H1 (cell line): ENCODE measurements around the gene NALF2. TPM values are rescaled to one million over a fixed set of nuclear protein-coding genes. Genes with fewer than 3 reads are reported as not detected.

ENCODE experiments used
- CTCF ChIA-PET: fragments of 300-600 bp; sonication (Branson Sonifier 250); formaldehyde crosslinking; loops from one replicate; lab custom pipeline; 2021; ENCODE audit not compliant: partially characterized antibody; lab: Charles Lee
- POLR2A ChIA-PET: fragments of 300-600 bp; sonication (Branson Sonifier 250); formaldehyde crosslinking; loops from one replicate; lab custom pipeline; 2021; ENCODE audit warnings: inconsistent platforms; ENCODE audit not compliant: partially characterized antibody; lab: Charles Lee
- DNase-seq, 2 experiments: peaks; one replicate each; pipeline versions ENCODE4 v3.0.0 to v3.0.0-alpha.2; 2010 to 2022; ENCODE audit warnings: low spot score in 2 of 2, low read depth in 1 of 2, mixed read lengths in 1 of 2
- FAIRE-seq: peaks from 2 replicates; lab custom pipeline; 2011; peaks lifted over from hg19 to GRCh38; lab: Jason Lieb, UNC
- H2AFZ ChIP-seq: 2 replicates; pipeline ENCODE4 v1.8.1; 2012; ENCODE audit warnings: low read length, inconsistent platforms
- H2AK5ac ChIP-seq: 2 replicates; pipeline ENCODE4 v1.6.1; 2013; ENCODE audit warnings: low read depth, low read length
- H2BK120ac ChIP-seq: replicated peaks from 2 replicates; pipeline ENCODE3; 2013; ENCODE audit warnings: low read depth, low read length, inconsistent platforms
- H2BK12ac ChIP-seq: 2 replicates; pipeline ENCODE4 v1.6.1; 2013; ENCODE audit warnings: low read depth, low read length
- H2BK15ac ChIP-seq: 2 replicates; pipeline ENCODE4 v1.6.1; 2013; ENCODE audit warnings: low read length
- H2BK20ac ChIP-seq: 2 replicates; pipeline ENCODE4 v1.6.1; 2013; ENCODE audit warnings: low read length
- H2BK5ac ChIP-seq: 2 replicates; pipeline ENCODE4 v1.6.1; 2013; ENCODE audit warnings: low read depth, low read length
- H3K14ac ChIP-seq: 2 replicates; pipeline ENCODE4 v1.6.1; 2013; ENCODE audit warnings: inconsistent platforms; ENCODE audit not compliant: insufficient read length
- H3K18ac ChIP-seq: 2 replicates; pipeline ENCODE4 v1.6.1; 2013; ENCODE audit warnings: low read length; ENCODE audit errors: extremely low read depth
- H3K23ac ChIP-seq: 2 replicates; pipeline ENCODE4 v1.6.1; 2013; ENCODE audit warnings: inconsistent platforms; ENCODE audit not compliant: insufficient read length
- H3K23me2 ChIP-seq: 2 replicates; pipeline ENCODE4 v1.6.1; 2013; ENCODE audit warnings: low read depth, low read length
- H3K27ac ChIP-seq: 2 replicates; pipeline ENCODE4 v1.6.1; 2011; ENCODE audit warnings: low read depth, low read length, inconsistent platforms
- H3K27me3 ChIP-seq, 4 experiments: replicated peaks in 1 of 4; 1 replicate in 1 of 4; 2 replicates in 3 of 4; pipeline versions ENCODE4 v1.6.1 to v1.8.1; 2011 to 2013; ENCODE audit warnings: low read length in 3 of 4, mild to moderate bottlenecking in 3 of 4, inconsistent platforms in 2 of 4, mixed read lengths in 2 of 4, moderate library complexity in 1 of 4; ENCODE audit not compliant: control insufficient read depth in 3 of 4, insufficient read depth in 3 of 4; ENCODE audit errors: extremely low read depth in 1 of 4
- H3K36me3 ChIP-seq, 4 experiments: 2 replicates each; pipeline versions ENCODE4 v1.6.1 to v1.8.1; 2011 to 2013; ENCODE audit warnings: mild to moderate bottlenecking in 4 of 4, low read length in 3 of 4, moderate library complexity in 2 of 4, control low read depth in 1 of 4, inconsistent platforms in 1 of 4; ENCODE audit not compliant: insufficient read depth in 4 of 4, control insufficient read depth in 2 of 4
- H3K4ac ChIP-seq: replicated peaks from 2 replicates; pipeline ENCODE3; 2013; ENCODE audit warnings: low read length, low read depth, mixed read lengths, inconsistent platforms; ENCODE audit not compliant: insufficient read length
- H3K4me1 ChIP-seq, 4 experiments: replicated peaks in 1 of 4; 1 replicate in 1 of 4; 2 replicates in 3 of 4; pipeline versions ENCODE4 v1.6.1 to v1.8.1; 2011 to 2013; ENCODE audit warnings: low read length in 3 of 4, inconsistent platforms in 2 of 4, mixed read lengths in 1 of 4; ENCODE audit not compliant: insufficient read depth in 4 of 4, control insufficient read depth in 3 of 4
- H3K4me2 ChIP-seq, 2 experiments: 2 replicates each; pipeline versions ENCODE4 v1.6.1 to v1.8.1; 2011 to 2013; ENCODE audit warnings: low read depth in 2 of 2, low read length in 2 of 2, control low read depth in 1 of 2, inconsistent platforms in 1 of 2, mild to moderate bottlenecking in 1 of 2; ENCODE audit not compliant: insufficient read depth in 1 of 2
- H3K4me3 ChIP-seq, 4 experiments: fragments of 200-600, 300-600 bp in 1 of 4; sonication (generic), shearing (Covaris generic), sonication (Bioruptor Twin) in 1 of 4; 2 replicates each; pipeline versions ENCODE4 v1.5.1 to v1.8.1; 2011 to 2016; ENCODE audit warnings: low read length in 4 of 4, low read depth in 3 of 4, control low read depth in 2 of 4, inconsistent platforms in 2 of 4, mild to moderate bottlenecking in 2 of 4, mixed read lengths in 1 of 4, moderate library complexity in 1 of 4; ENCODE audit not compliant: insufficient read depth in 2 of 4; ENCODE audit errors: extremely low read depth in 1 of 4
- H3K56ac ChIP-seq: replicated peaks from 2 replicates; pipeline ENCODE3; 2013; ENCODE audit warnings: low read depth, mild to moderate bottlenecking, mixed read lengths, low read length, inconsistent platforms; ENCODE audit not compliant: insufficient read length
- H3K79me1 ChIP-seq: 2 replicates; pipeline ENCODE4 v1.6.1; 2013; ENCODE audit warnings: low read depth, low read length, control low read depth
- H3K79me2 ChIP-seq, 2 experiments: 2 replicates each; pipeline versions ENCODE4 v1.6.1 to v1.8.1; 2012 to 2013; ENCODE audit warnings: low read length in 2 of 2, mild to moderate bottlenecking in 2 of 2, inconsistent platforms in 1 of 2; ENCODE audit not compliant: insufficient read depth in 2 of 2, control insufficient read depth in 1 of 2
- H3K9ac ChIP-seq, 4 experiments: replicated peaks in 1 of 4; 1 replicate in 1 of 4; 2 replicates in 3 of 4; pipeline versions ENCODE4 v1.6.1 to v1.8.1; 2011 to 2013; ENCODE audit warnings: low read depth in 3 of 4, low read length in 3 of 4, control low read depth in 2 of 4, mild to moderate bottlenecking in 2 of 4, moderate library complexity in 2 of 4, inconsistent platforms in 1 of 4; ENCODE audit errors: extremely low read depth in 1 of 4
- H3K9me3 ChIP-seq, 2 experiments: 2 replicates each; pipeline versions ENCODE4 v1.6.1 to v1.8.1; 2012 to 2013; ENCODE audit warnings: mild to moderate bottlenecking in 2 of 2, moderate library complexity in 2 of 2, control low read depth in 1 of 2, inconsistent platforms in 1 of 2, low read depth in 1 of 2, low read length in 1 of 2, mixed read lengths in 1 of 2; ENCODE audit not compliant: insufficient read depth in 2 of 2
- H4K20me1 ChIP-seq, 2 experiments: replicated peaks in 1 of 2; 2 replicates each; pipeline versions ENCODE3 to v1.8.1; 2011 to 2013; ENCODE audit warnings: inconsistent platforms in 2 of 2, low read length in 2 of 2, mild to moderate bottlenecking in 1 of 2; ENCODE audit not compliant: insufficient read depth in 2 of 2, control insufficient read depth in 1 of 2
- H4K5ac ChIP-seq: 2 replicates; pipeline ENCODE4 v1.6.1; 2013; ENCODE audit warnings: low read length, low read depth, mixed read lengths, inconsistent platforms; ENCODE audit not compliant: insufficient read length
- H4K8ac ChIP-seq: 2 replicates; pipeline ENCODE4 v1.8.0; 2013; ENCODE audit warnings: mild to moderate bottlenecking, moderate library complexity, low read length, inconsistent platforms; ENCODE audit not compliant: insufficient read depth; ENCODE audit errors: extremely low read depth
- H4K91ac ChIP-seq: replicated peaks from 2 replicates; pipeline ENCODE3; 2013; ENCODE audit warnings: low read length, mixed read lengths, inconsistent platforms; ENCODE audit not compliant: insufficient read length
- USF2 ChIP-seq: IDR thresholded peaks from 2 replicates; pipeline ENCODE4 v1.6.1; 2011; ENCODE audit warnings: low read length, improper control_type of control experiment
- WGBS, 2 experiments: shearing (Covaris generic) in 1 of 2; methylation state at CpG; one replicate each; pipeline versions ENCODE4 v1.1.6 to v1.1.7; 2013 to 2015; ENCODE audit warnings: low lambda C conversion rate in 2 of 2, mixed read lengths in 2 of 2, inconsistent platforms in 1 of 2, low coverage in 1 of 2, missing lambda C conversion rate in 1 of 2; ENCODE audit not compliant: insufficient replicate concordance in 2 of 2, insufficient coverage in 1 of 2, insufficient read length in 1 of 2; ENCODE audit errors: extremely low coverage in 1 of 2, missing lambda C conversion rate in 1 of 2; 5-methylcytosine and 5-hydroxymethylcytosine counted together
- polyA plus RNA-seq, 7 experiments: library from polyadenylated mRNA; depleted of rRNA in 3 of 7; stranded (reverse) in 5 of 7; unstranded in 2 of 7; fragments of >200 nt in 5 of 7; fragments of 200-250 nt in 2 of 7; gene quantifications; 1 replicate in 5 of 7; 2 replicates in 1 of 7; 4 replicates in 1 of 7; pipeline versions ENCODE4 v1.2.1 to v1.2.3, GENCODE V29; 2011 to 2013; ENCODE audit warnings: missing spikeins in 2 of 7, mixed read lengths in 2 of 7
- total RNA-seq: library from RNA; stranded (reverse); fragmentation: NEBNext Ultra II Directional; extraction: Animal tissue kit (Norgen Biotek cat#: 25700); gene quantifications from 2 replicates; pipeline ENCODE4 v1.2.1, GENCODE V29; 2021

Gene NALF2
- total and polyA plus RNA-seq, 2 of the 8 experiments (the other 6 are each of a cell fraction or from before 2014, with no cell fraction given): 7.5 to 15.6 TPM

- H3K9ac ChIP-seq: no peak overlapping the region
- H3K27ac ChIP-seq: no peak overlapping the region
- H3K23ac ChIP-seq: no peak overlapping the region
- H3K4me3 ChIP-seq: peak overlapping the region in 1 of 4 experiments; percentile 79; a peak in 5 of 8 replicates
- H3K79me2 ChIP-seq: peaks cover 0 to 12% of the 10 kb centered on the region in 2 experiments; a peak in 1 of 4 replicates
- H2BK5ac ChIP-seq: no peak overlapping the region; the same call in 1 of the 2 replicates
- no peak overlapping the region for H2BK20ac ChIP-seq
- no peak overlapping the region for H4K8ac ChIP-seq
- CTCF ChIA-PET: interaction anchor here (0.8 to 3.1 kb wide), 8 partner anchors 10 to 593 kb away, joined by 3 to 16 read pairs (median 4); no protein-coding TSS in a partner anchor
- peak overlapping the region; percentile 77 to 96 for H3K4me2 ChIP-seq
- no peaks in the 10 kb centered on the region for H3K36me3 ChIP-seq
- H2BK15ac ChIP-seq: 0 out of 2 replicates have a peak overlapping the region, but pooled peaks have one; percentile 29
- no peak overlapping the region for H3K18ac ChIP-seq
- FAIRE-seq: no peak
- no peak overlapping the region for H3K4ac ChIP-seq
- no peak overlapping the region for H2BK12ac ChIP-seq
- peaks cover 8% of the 10 kb centered on the region; the same call in 1 of the 2 replicates for H3K23me2 ChIP-seq
- WGBS, 2 experiments: 71% methylated on average over 5 of the region's 16 CpGs; no CpG with 5 or more reads in 1 of the 2 experiments
- no peak overlapping the region for H4K5ac ChIP-seq
- peaks cover 0 to 13% (median 5%) of the 10 kb centered on the region in 4 experiments; a peak in 6 of 7 replicates for H3K27me3 ChIP-seq
- H2BK120ac ChIP-seq: no peak overlapping the region
- H3K4me1 ChIP-seq: peaks cover 0 to 14% (median 7%) of the 10 kb centered on the region in 4 experiments; a peak in 6 of 7 replicates
- no peak overlapping the region for H3K14ac ChIP-seq
- H3K9me3 ChIP-seq: no peaks in the 10 kb centered on the region
- no peaks in the 10 kb centered on the region for H3K79me1 ChIP-seq
- no peak for DNase-seq
- H3K56ac ChIP-seq: no peak overlapping the region
- H2AFZ ChIP-seq: no peak overlapping the region
- POLR2A ChIA-PET: interaction anchor here (0.8 kb wide), 1 partner anchor 540 kb away, joined by 3 read pairs; no protein-coding TSS in a partner anchor
- H4K20me1 ChIP-seq: peaks cover 9 to 17% of the 10 kb centered on the region in 2 experiments
- H4K91ac ChIP-seq: no peak overlapping the region
- no peak overlapping the region for H2AK5ac ChIP-seq
- peak; percentile 54; the same call in 1 of the 2 replicates for TF ChIP-seq USF2
These were observed 821 bp upstream of the NALF2 start for GRCh38 chrX:69503228-69503781.
